ENCODE measurements around the gene GOT1.

GOT1 gene

DNA sequence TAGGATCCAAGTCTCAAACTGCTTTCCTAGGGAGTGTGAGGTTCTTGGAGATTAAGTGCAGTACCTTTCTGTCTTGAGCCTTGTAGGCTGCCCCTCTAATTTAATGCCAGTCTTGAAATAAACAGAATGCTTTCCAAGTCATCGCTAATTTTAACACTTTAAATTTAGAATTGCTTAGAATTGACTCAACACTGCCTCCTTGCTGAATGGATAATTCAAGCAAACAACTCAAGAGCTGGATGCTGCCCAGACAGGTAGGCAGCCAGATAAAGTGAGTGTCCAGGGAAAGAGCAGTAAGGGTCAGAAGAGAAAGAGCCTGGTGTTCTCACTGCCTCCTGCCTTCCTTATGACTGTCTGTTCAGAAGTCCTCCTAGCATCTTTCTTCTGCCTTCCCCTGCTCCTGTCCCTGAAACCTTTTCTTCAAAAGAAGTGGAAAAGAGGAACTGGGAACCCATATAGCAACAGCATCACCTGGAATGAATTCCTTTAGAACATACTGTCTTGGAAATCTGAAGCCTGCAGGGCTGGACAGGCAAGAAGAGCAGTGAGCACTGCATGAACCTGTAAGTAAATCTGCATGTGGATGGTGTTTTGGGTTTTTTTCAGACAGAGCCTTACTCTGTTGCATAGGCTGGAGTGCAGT, 3.1 kb upstream of the GOT1 start:
- DNase-seq (ENCODE audit: low read depth in 3 of 3) = no peak

DNA sequence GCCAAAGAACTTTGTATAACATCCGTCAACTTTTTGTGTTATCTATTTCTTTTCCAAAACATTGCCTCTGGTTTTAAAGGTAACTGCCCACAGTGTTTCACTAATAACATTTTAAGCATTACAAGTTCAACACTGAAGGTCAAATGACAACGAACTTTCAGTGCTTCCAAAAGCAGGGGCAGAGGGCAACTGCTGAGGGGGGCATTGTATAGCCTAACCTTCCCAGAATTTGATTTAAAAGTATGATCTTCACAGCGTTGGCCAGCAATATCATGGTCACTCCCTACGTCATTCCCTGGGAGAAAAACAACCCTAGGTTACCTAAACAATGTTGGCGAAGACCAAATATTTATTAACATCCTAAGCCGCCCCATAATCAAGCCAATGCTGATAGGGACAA, 2.5 kb upstream of the GOT1 start:
- DNase-seq (ENCODE audit: low read depth in 3 of 3) = no peak

DNA sequence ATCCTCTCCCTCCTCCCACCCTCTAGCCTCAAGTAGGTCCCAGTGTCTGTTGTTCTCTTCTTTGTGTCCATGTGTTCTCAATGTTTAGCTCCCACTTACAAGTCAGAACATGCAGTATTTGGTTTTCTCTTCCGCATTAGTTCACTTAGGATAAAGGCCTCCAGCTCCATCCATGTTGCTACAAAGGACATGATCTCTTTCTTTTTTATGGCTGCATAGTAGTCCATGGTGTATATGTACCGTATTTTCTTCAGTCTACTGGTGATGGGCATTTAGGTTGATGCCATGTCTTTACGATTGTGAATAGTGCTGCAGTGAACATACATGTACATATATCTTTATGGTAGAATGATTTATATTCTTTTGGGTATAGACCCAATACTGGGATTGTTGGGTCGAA, 1.6 kb upstream of the GOT1 start:
- DNase-seq (ENCODE audit: low read depth in 3 of 3) = no peak

DNA sequence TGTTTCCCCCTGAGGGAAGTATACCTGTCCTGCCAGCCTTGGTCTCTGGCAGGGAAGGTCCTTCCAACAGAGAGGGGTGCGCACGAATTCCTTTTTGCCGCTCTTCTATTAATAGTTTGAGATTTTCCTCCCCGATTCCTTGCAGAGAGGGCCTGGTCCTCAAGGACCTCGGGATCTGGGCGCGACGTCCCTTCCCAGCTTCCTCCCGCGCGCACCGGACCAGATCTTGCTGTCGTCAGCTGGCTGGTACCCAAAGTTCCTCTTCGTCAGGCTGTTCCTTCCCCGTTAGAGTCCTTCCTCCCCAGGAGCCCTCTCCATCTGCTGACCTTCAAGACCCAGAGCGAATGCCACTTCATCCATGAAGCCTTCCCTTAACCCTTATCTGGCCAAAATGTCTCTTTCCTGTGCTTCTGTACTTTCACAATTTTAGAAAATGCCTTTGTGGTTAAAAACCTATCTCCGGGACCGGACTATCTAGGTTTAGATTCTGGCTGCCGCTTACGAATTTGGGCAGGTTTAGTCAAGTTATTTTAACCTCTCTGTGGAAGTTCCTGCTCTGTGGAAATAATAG, 851 bp upstream of the GOT1 start:
- peak in 1 of 3 experiments; percentile 15 for DNase-seq (ENCODE audit: low read depth in 3 of 3)

DNA sequence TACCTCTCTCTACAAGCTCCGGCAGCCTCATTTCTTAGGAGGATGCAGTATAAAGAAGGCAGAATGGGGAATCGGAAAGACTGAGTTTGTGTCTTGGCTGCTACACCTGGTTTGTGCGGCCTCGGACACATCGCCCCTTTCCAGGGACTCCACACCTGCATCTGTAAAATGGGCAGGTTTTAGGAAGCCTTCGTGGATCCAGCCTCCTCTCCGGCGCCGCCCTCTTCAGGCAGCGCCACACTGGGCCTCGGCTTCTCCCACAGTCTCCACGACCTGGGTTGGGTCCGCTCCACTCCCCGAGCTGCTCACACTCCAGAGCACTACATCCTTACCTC, 341 bp downstream of the GOT1 start:
- DNase-seq (ENCODE audit: low read depth in 3 of 3) = no peak

DNA sequence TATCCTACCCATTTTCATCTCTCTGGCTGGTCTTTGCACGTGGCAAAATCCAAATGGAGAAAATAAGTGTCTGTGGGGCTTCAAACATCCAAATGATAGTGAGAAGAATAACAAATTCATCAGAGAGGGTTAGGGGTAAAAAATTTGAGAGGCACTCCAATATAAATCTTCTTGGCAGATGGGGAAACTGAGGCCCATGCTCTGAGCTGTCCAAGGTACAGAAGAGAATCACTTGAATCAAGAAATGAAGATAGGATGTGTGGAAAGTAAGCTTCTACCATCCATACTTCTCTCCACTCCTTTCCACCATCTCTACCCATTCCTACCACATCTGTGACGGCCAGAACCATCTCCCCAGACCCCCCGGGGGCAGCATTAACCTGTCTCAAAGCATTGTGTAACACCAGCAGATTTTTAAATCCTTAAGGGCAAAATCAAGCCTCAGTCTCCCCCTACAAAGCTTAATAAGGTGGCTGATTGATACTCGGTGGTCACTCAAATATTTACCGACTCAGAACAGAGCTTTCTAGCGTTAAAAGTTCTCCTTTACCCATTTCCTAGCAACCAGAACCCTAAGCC, 818 bp downstream of the GOT1 start:
- DNase-seq (ENCODE audit: low read depth in 3 of 3) = no peak

DNA sequence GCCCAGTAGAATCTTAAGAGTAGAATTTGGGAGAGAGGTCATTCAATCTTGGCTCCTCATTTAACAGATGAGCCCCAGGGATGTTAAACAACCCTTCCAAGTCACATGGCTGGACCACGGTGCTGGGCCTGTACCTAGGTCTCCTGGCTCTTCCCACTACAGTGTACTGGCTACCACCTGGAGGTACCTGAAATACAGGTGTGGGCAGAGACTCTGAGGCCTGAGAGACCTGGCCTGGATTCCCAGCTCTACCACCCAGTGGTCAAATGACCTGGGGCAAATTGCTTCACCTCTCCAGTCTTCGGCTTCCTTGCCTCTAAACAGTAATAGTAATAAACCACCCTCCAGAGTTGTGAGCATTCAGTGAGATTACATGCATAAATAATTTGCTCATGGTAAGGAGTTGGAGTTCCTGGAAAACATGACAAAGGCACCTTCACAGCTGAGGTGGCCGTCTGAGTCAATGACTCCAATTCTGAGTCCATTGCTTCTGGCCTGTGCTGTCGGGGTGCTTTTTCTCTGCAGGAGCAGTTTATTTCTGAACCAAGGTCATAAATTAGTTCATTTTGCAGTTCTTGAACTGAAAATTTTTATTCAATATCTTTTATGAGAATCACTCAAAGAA, 2.7 kb downstream of the GOT1 start:
- DNase-seq (ENCODE audit: low read depth in 3 of 3) = no peak

DNA sequence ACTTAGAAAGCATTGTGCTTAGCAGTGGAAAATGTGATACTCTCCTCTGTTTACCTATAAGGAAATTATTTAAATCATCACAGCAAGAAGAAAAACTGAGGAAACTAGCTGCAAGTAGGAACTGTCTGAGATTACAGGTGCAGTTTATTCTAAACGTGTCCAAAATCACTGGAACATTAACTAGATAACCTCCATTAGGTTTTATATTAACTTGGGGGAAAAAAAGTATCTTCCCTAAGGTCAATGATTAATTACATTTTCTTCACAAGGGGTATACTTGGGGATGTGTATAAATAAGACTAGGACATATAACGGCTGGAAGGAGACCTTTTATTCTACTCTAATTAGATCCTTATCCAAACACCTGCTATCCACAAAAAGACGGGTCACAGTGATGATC, 3.7 kb downstream of the GOT1 start:
- DNase-seq (ENCODE audit: low read depth in 3 of 3) = no peak

DNA sequence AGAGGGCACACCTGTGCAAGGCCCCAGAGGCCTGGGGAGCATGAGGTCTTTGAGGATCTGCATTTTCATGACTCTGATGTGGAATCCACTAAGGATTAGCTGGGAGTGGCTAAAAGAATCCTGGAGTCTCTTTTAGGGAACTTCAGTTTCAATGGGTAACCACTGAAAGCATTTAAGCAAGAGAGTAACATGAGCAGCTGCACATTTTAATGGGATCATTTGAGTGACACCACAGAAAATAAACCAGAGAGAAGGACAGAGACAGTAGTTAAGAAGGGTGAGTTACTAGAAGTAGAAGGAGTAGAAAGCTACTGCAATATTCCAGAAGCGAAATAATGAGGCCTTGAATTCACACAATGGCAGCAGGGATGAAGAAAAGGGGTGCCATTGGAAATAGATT, 5.2 kb downstream of the GOT1 start:
- DNase-seq (ENCODE audit: low read depth in 3 of 3) = no peak

DNA sequence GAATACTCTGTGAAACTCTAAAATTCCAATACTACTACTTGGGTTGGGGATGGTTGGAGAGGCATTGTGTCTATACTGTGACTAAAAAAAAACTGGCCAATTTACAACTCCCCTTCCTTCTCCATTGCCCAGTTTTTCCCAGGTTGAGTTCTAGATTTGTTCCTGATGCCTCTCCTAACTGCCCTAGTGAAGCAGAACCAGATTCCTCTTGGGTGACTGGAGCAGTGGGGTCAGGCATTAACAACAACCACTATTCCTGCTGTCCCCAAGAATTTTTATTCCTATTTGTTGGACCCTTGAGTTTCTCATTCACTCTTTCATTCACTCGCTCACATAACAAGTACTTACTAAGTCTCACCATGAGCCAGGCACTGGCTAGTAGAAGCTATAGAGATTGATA, 5.8 kb downstream of the GOT1 start:
- no peak for DNase-seq (ENCODE audit: low read depth in 3 of 3)

DNA sequence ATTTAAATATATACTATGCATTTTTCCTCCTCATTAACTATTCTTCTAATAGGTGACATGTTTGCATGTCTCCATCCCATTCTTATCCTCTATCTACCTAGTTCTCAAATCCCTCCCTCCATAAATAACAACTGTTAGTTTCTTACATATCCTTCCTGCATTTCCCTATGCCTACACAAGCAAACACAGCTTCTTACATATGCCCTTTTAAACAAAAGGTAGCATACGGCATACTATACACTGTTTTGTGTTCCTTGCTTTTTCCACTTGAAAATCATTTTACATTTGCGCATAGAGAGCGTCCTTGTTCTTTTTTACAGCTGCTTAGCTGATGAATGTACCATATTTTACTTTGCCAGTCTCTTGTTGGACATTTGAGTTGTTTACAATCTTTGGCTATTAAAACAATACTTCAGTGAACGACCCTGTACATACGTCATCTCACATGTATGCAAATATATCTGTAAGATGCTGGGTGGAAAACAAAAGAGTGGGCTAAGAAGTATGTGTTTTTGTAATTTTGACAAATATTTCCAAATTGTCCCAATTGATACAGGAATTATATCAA, 7.8 kb downstream of the GOT1 start:
- DNase-seq (ENCODE audit: low read depth in 3 of 3) = no peak

DNA sequence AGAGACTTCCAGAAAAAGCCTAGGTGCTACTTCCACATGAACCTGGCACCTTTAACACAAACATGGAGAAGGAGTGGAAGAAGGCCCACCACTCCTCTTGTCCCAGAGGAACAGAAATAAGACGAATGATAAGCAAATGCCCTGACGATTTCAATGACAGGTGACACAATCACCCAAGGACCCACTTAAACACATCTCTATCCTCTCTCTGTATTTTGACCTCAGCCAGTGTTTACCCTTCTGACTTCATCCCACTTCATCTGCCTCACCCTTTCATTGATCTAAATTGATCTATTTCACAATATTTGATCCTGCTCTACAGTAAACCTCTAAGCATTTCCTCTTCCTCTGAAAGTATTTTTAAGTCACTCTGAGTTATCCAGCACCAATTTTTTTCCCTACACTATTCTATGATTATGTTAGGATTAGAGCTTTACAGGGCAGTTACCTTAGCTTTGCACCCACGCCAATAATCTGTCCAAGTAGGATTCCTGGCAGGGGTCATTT, 9.1 kb downstream of the GOT1 start:
- no peak for DNase-seq (ENCODE audit: low read depth in 3 of 3)

DNA sequence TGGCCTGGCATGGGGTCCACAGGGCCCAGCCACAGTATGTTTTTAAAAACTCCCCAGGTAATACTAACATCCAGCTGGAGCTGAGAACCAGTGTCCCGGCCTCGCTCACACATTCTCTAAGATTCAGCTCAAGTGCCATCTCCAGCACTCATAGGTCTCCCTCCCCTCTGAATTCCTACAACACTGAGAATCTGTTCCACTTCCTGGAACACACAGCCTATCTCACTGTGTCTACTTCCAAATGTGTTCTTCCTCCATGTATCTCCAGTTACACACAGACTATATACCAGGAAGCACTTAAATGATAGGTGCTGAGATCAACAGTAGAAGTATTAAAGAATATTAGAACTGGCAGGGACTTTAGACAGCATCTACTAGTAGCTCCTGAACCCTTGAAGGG, 10.7 kb downstream of the GOT1 start:
- DNase-seq (ENCODE audit: low read depth in 3 of 3) = no peak

DNA sequence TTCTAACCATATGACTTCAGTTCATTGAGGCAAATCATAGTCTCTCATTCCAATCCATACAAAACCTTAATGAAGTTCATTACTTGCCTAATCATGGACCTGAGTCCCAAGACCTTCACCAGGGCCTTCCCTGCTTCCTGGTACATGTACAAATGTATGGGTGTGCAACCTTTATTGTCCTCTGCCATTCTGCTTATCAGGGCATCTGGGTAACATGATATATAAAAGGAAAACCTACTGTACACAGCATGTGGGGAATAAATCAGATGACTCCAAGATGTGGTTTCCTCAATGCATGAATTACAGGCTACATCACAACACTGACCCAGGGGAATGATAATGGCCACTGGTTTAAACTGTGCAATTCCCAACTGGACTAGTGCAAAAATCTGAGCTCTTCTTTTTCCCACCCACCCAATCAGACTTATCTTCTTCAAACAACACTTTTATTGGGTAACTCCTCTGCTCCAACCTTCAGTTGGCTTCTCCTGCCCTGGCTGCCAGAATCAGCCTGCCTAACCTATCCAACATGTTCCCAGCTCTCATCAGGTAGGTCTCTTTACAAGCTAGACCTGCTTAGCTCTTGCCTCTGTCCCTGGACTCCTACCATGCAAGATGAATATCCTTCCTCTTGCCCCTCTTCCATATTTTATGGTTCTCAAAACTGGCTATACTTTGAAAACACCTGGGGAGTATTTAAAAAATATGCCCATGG, 11.4 kb downstream of the GOT1 start:
- no peak for DNase-seq (ENCODE audit: low read depth in 3 of 3)

DNA sequence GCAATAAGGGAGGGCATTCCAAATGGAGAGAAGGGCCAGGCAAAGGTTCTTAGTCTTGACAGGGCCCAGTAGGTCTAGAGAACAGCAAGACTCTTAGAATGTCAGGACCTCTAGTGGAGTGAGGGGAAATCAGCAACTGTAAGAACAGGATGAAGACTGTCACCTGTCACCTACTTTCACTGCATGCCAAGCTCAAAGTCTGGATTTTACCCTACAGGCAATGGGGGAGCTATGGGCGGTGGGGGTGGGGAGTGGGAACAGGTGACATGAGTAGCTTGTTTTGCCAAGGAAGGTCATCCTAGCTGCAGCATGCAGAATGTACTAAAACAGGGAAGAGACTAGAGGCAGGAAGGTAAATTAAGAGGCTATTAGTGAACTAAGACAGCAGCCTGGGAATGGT, 18.3 kb downstream of the GOT1 start:
- DNase-seq (ENCODE audit: low read depth in 3 of 3) = no peak

DNA sequence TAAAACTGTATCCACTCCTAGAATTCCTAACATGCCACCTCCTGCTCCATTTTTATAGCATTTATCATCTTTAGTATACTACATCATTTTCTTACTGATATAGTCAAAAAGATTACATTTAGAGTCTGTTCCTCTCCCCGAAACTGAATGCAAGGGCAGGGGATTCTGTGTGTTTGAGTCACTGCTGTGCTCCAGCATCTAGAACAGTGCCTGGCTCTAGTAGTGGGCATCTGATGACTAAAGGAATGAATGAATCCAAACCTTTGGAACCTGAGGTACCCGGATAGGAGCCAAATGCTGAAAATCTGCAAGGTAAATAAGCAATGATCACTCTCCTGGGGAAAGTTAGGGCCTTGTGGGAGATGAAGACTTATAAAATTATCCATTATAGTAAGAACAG, 18.9 kb downstream of the GOT1 start:
- no peak for DNase-seq (ENCODE audit: low read depth in 3 of 3)

DNA sequence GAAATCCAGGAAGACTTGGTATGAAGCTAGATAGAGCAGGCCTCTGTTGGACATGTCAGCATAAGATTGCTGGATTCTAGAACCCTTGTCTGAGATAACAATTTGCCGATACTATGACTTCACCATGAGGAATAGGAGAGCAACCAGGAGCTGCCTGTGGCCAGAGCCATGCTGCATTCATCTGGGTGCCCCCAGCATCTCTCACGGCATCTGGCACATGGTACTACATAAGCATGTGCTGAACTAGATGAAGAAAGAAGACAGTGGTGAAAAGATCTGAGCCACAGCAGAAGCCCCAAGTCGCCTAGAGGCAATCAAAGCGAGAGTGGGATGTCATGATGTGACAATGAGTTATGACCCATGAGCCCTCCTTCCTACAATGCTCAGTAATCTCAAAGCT, 19.5 kb downstream of the GOT1 start:
- DNase-seq (ENCODE audit: low read depth in 3 of 3) = no peak

DNA sequence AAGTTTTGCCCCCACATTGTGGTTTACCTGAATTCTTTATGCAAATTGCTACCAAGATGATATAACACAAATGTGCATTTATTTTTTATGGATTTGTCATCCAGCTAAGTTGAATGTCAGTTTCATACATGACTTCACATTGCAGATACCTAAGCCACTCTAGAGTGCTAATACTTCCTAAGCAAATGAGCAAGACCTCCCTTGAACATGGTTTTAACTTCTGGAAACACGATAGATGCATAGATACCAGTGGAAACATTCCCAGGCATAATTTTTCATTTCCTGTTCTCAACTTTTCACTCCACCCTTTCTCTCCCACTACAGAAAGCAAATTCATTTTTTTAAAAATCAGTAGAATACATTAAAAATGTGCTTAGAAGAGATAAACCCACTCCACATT, 20.3 kb downstream of the GOT1 start:
- DNase-seq (ENCODE audit: low read depth in 3 of 3) = no peak

DNA sequence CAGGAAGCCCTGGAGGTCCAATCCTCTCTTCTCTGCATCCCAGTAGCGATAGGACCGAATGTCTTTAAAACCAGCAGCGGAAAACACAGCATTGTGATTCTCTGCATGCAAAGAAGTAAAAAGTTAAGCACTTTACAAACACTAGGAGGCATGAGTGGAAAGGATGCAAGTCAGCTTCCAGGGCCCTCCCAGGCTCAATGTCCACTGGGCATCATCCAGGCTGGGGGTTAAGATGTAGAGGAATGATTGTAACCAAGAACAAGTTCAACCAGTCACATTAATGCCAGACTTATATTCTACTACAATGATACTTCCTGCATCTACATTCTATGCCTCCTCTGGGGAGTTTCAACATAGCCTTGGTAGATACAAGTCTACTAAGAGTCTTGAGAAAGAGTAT, 24.3 kb downstream of the GOT1 start:
- DNase-seq (ENCODE audit: low read depth in 3 of 3) = no peak

DNA sequence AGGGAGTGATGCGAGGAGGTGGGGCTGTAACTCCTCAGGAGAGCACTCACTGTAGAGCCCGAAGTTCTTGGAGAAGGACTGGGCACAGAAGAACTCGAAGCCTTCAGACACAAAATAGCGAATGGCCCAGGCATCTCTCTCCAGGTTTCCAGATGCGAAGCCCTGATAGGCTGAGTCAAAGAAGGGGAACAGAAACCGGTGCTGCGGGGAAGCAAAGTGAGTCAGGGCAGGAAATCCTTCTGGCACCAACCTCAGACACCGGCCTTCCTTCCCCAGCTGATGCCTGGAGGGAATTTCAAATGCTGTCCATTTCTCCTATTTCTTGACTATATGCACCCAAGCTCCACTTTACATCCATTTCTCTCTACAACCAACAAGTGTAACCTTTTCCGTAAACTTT, 26.8 kb downstream of the GOT1 start:
- no peak for DNase-seq (ENCODE audit: low read depth in 3 of 3)

DNA sequence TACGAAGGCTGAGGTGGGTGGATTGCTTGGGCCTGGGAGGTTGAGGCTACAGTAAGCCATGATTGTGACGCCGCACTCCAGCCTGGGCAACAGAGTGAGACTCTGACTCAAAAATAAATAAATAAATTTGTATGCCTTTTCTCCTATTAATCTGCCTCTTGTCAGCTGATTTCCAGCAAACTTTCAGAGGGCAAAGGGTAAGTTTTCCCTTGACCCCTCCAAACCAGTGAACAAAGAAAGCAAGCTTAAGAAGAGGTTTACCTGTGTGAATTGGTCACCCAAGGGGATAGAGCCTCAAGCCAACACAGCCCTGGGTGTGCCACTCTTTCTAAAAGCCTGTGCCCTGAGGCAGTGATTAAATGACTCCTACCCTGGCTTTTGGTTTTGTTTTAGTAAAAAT, 30.8 kb downstream of the GOT1 start:
- DNase-seq (ENCODE audit: low read depth in 3 of 3) = no peak

DNA sequence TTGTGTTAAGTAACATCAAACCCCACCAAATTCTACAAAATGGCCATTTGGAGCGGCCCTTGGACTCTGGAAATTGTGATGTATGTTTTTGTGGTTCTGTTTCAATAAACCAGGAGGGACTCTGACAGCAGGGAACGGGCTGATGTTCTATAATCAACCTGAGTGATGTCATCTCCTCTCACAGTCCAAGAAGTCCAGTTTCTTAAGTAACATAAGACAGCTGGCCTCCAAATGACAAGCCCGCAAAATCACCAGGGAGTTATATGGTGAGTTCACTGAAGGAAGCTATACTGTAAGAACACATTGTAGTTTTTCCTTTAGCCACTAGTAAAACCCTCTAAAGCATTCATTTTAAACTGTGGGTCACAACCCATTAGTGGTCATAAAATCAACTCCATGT, 34.0 kb downstream of the GOT1 start:
- no peak for DNase-seq (ENCODE audit: low read depth in 3 of 3)

Data from stimulated activated CD4-positive, alpha-beta T cell treated with anti-CD3 and anti-CD28 coated beads, TNF-alpha, amount 100 ng/mL, for 24 hours (primary cell).